MCF 10A (cell line): Measurements from ENCODE around the gene E2F7. TPM values are rescaled to one million over a fixed set of nuclear protein-coding genes. Genes with fewer than 3 reads are reported as not detected.
A peak's percentile ranks its signal among the peaks of the same experiment; 100 is the strongest.

Experiments
- BruUV-seq: library from RNA; stranded (reverse); fragments of 400-500 nt; replicated peaks from 2 replicates; lab custom pipeline; 2021; lab: Mats Ljungman, UMichigan
- CTCF ChIA-PET: fragments of 300-600 bp; sonication (Branson Sonifier 250); formaldehyde crosslinking; extraction: SDS; loops from one replicate; lab custom pipeline; 2021; ENCODE audit warnings: antibody characterized with exemption, inconsistent platforms; lab: Yijun Ruan, JAX
- POLR2A ChIA-PET: fragments of 300-600, 350-650 bp; sonication (Branson Sonifier 250); formaldehyde crosslinking; extraction: SDS; loops from one replicate; lab custom pipeline; 2020; ENCODE audit warnings: antibody characterized with exemption, inconsistent platforms; lab: Yijun Ruan, JAX
- DNase-seq: peaks from one replicate; pipeline ENCODE4 v3.0.0-alpha.2; 2018; ENCODE audit not compliant: unreplicated experiment
- H3K27ac Mint-ChIP-seq: one replicate; pipeline ENCODE4 v1.8.0; 2022; ENCODE audit warnings: mild to moderate bottlenecking, low read depth, mixed read lengths; ENCODE audit not compliant: unreplicated experiment
- H3K27me3 Mint-ChIP-seq: one replicate; pipeline ENCODE4 v1.8.0; 2022; ENCODE audit warnings: mixed read lengths; ENCODE audit not compliant: insufficient read depth, unreplicated experiment
- H3K36me3 Mint-ChIP-seq: one replicate; pipeline ENCODE4 v1.8.0; 2022; ENCODE audit warnings: mild to moderate bottlenecking, moderate library complexity, mixed read lengths; ENCODE audit not compliant: insufficient read depth, unreplicated experiment
- H3K4me1 Mint-ChIP-seq: one replicate; pipeline ENCODE4 v1.8.0; 2022; ENCODE audit warnings: mixed read lengths; ENCODE audit not compliant: insufficient read depth, unreplicated experiment
- H3K4me3 Mint-ChIP-seq: one replicate; pipeline ENCODE4 v1.8.0; 2022; ENCODE audit warnings: mild to moderate bottlenecking, moderate library complexity, mixed read lengths; ENCODE audit not compliant: unreplicated experiment
- H3K9me3 Mint-ChIP-seq: one replicate; pipeline ENCODE4 v1.8.0; 2022; ENCODE audit warnings: mixed read lengths; ENCODE audit not compliant: unreplicated experiment
- CTCF ChIP-seq: fragments of 200-600 bp; IDR thresholded peaks from one replicate; pipeline ENCODE4 v1.8.0; 2022; ENCODE audit warnings: antibody characterized with exemption, mild to moderate bottlenecking; ENCODE audit not compliant: unreplicated experiment
- intact Hi-C: fragments of 100-400 bp; cut with micrococcal nuclease; formaldehyde crosslinking; loops from 2 replicates; pipeline ENCODE4 v1.14.1; 2022
- total RNA-seq: library from RNA; stranded (reverse); gene quantifications from 2 replicates; pipeline ENCODE4 v1.2.3, GENCODE V29; 2022

Gene E2F7
- total RNA-seq, 1 experiment from 2014 or later, result 34.4 TPM

DNA sequence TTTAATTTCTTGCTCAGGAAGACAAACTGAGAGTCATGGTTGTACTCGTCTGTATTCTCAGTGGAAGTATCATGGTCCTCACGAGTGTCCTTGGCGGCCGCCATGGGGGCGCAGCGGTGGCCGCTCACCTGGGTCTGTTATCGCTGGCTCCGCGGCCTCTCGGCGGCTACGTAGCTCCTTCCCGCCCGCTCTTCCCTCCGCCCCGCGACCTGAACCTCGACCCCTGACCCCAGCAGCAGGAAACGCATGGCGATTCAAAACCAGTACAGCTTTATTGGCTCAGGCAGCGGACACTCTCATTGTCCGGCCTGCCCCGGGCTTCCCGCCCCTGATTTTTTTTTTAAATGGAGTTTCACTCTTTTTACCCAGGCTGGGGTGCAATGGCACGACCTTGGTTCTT, 80.8 kb downstream of the E2F7 start:
- H3K36me3 Mint-ChIP-seq, result peaks cover 6% of the 10 kb centered on the region
- BruUV-seq, result no TSS peak
- no peak overlapping the region for H3K27ac Mint-ChIP-seq
- CTCF ChIA-PET, result interaction anchor here (0.6 to 1.1 kb wide), 4 partner anchors 27 to 637 kb away, joined by 4 to 9 read pairs (median 4); partner anchors contain the start of gene BBS10
- TF ChIP-seq CTCF, result no peak
- no peak for DNase-seq
- no peaks in the 10 kb centered on the region for H3K4me1 Mint-ChIP-seq
- no peaks in the 10 kb centered on the region for H3K27me3 Mint-ChIP-seq
- intact Hi-C loops, result no loop called here
- H3K9me3 Mint-ChIP-seq, result peaks cover 24% of the 10 kb centered on the region
- no peak overlapping the region for H3K4me3 Mint-ChIP-seq
- POLR2A ChIA-PET, result no interaction called here

GRCh38 chr12:76983420-76983819, 81.9 kb downstream of the E2F7 start:
- H3K9me3 Mint-ChIP-seq, result peaks cover 24% of the 10 kb centered on the region
- H3K27ac Mint-ChIP-seq, result no peak overlapping the region
- no peaks in the 10 kb centered on the region for H3K4me1 Mint-ChIP-seq
- no peak overlapping the region for H3K4me3 Mint-ChIP-seq
- BruUV-seq, result no TSS peak
- TF ChIP-seq CTCF, result no peak
- no peaks in the 10 kb centered on the region for H3K27me3 Mint-ChIP-seq
- intact Hi-C loops, result no loop called here
- DNase-seq, result no peak
- ChIA-PET POLR2A (no interaction called here), CTCF (interaction anchor here (0.7 kb wide), 1 partner anchor 973 kb away, joined by 3 read pairs; no protein-coding TSS in a partner anchor)
- peaks cover 6% of the 10 kb centered on the region for H3K36me3 Mint-ChIP-seq

- Mint-ChIP-seq H3K27ac (no peak overlapping the region), H3K4me1 (peaks cover 5% of the 10 kb centered on the region), H3K9me3 (peaks cover 24% of the 10 kb centered on the region), H3K36me3 (peaks cover 6% of the 10 kb centered on the region), H3K27me3 (no peaks in the 10 kb centered on the region), H3K4me3 (no peak overlapping the region)
- intact Hi-C loops, result no loop called here
- BruUV-seq, result no TSS peak
- no peak for TF ChIP-seq CTCF
- POLR2A ChIA-PET, result no interaction called here
- CTCF ChIA-PET, result no interaction called here
- no peak for DNase-seq
Observed at GRCh38 chr12:76980196-76980595, 85.2 kb downstream of the E2F7 start.

DNA sequence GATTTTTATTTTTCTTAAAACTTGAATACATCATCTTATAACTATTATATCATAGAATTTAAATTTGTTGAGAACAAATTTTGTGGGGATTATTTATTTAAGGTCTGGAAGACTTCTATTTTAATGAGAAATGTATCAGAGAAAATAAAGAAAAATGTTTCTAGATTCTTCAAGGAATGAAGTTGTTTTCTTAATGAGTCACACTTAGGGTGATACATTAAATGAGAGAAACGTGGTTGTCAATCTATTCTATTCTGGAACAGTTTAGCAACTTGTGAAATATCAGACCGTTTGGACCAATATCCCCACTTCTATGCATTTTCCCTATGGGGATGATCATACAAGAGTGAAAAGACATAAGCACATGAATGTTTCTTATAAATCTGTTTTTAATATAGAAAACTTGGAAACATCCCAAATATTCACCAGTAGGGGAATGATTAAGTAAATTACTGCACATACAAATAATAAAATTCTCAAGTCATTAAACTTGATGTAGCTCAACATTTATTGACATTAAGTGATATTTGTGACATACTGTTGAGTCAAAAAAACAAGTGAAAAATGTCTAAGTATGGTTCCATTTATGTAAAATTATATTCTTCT, 88.5 kb downstream of the E2F7 start:
- H3K4me3 Mint-ChIP-seq, result no peak overlapping the region
- no peaks in the 10 kb centered on the region for H3K27me3 Mint-ChIP-seq
- intact Hi-C loops, result no loop called here
- DNase-seq, result peak; percentile 38
- H3K9me3 Mint-ChIP-seq, result peaks cover 9% of the 10 kb centered on the region
- no peak overlapping the region for H3K27ac Mint-ChIP-seq
- BruUV-seq, result no TSS peak
- peaks cover 5% of the 10 kb centered on the region for H3K4me1 Mint-ChIP-seq
- POLR2A ChIA-PET, result interaction anchor here (1.0 kb wide), 1 partner anchor 11 kb away, joined by 4 read pairs; no protein-coding TSS in a partner anchor
- CTCF ChIA-PET, result no interaction called here
- H3K36me3 Mint-ChIP-seq, result peaks cover 6% of the 10 kb centered on the region
- TF ChIP-seq CTCF, result no peak

Other genes starting within 250 kb of the E2F7 start
- gene CSRP2, start 186.6 kb downstream of the E2F7 start, total RNA-seq, result 2.0 and 2.6 TPM in 2 replicates